Pulmonary artery endothelial cell (primary cell): ENCODE results near the gene ANKRD27. TPM values are rescaled to one million over a fixed set of nuclear protein-coding genes. Genes with fewer than 3 reads are reported as not detected.
"Not testable (repeated sequence)": the region's sequence is repeated elsewhere in the genome, so short reads cannot be mapped to it uniquely, and the experiment has no call there.

Experiments
- DNase-seq: peaks from one replicate; pipeline ENCODE4 v3.0.0-alpha.2; 2011; ENCODE audit warnings: low read depth, low spot score
- total RNA-seq: library from RNA; depleted of rRNA; stranded (reverse); fragments of >200 nt; gene quantifications from 2 replicates; pipeline ENCODE4 v1.2.3, GENCODE V29; 2014

Gene ANKRD27
- total RNA-seq, 1 donor from 2014 or later, result 39.1 TPM

- DNase-seq, result no peak
Observed at GRCh38 chr19:32653599-32653915, 21.4 kb downstream of the ANKRD27 start.

- DNase-seq, result peak; percentile 29
Observed at GRCh38 chr19:32652894-32653598, 21.9 kb downstream of the ANKRD27 start.

- DNase-seq, result not testable (repeated sequence)
Observed at GRCh38 chr19:32652331-32652730, 22.6 kb downstream of the ANKRD27 start.

GRCh38 chr19:32651729-32652140 is 23.2 kb downstream of the ANKRD27 start:
- DNase-seq, result no peak

GRCh38 chr19:32650671-32651070 is 24.3 kb downstream of the ANKRD27 start:
- no peak for DNase-seq

- no peak for DNase-seq
Observed at GRCh38 chr19:32649751-32650150, 25.2 kb downstream of the ANKRD27 start.

- DNase-seq, result no peak
Observed at GRCh38 chr19:32647361-32647760, 27.6 kb downstream of the ANKRD27 start.

GRCh38 chr19:32646556-32646955 is 28.4 kb downstream of the ANKRD27 start:
- no peak for DNase-seq

GRCh38 chr19:32642771-32643170 is 32.2 kb downstream of the ANKRD27 start:
- no peak for DNase-seq

- no peak for DNase-seq
Observed at GRCh38 chr19:32638625-32639024, 36.4 kb downstream of the ANKRD27 start.

- no peak for DNase-seq
Observed at GRCh38 chr19:32637480-32637879, 37.5 kb downstream of the ANKRD27 start.

GRCh38 chr19:32631381-32631780 is 43.6 kb downstream of the ANKRD27 start:
- no peak for DNase-seq

GRCh38 chr19:32630338-32630737 is 44.6 kb downstream of the ANKRD27 start:
- no peak for DNase-seq

- no peak for DNase-seq
Observed at GRCh38 chr19:32627714-32628270, 47.2 kb downstream of the ANKRD27 start.

GRCh38 chr19:32626969-32627368 is 48.0 kb downstream of the ANKRD27 start:
- DNase-seq, result no peak

GRCh38 chr19:32624410-32624809 is 50.6 kb downstream of the ANKRD27 start:
- no peak for DNase-seq

GRCh38 chr19:32622002-32622401 is 53.0 kb downstream of the ANKRD27 start:
- no peak for DNase-seq

GRCh38 chr19:32619051-32619685 is 55.8 kb downstream of the ANKRD27 start:
- no peak for DNase-seq

- DNase-seq, result no peak
Observed at GRCh38 chr19:32615569-32615968, 59.4 kb downstream of the ANKRD27 start.

GRCh38 chr19:32614916-32615315 is 60.1 kb downstream of the ANKRD27 start:
- no peak for DNase-seq

GRCh38 chr19:32613008-32613407 is 62.0 kb downstream of the ANKRD27 start:
- DNase-seq, result no peak

GRCh38 chr19:32611161-32611560 is 63.8 kb downstream of the ANKRD27 start:
- no peak for DNase-seq

- DNase-seq, result no peak
Observed at GRCh38 chr19:32607479-32607878, 67.5 kb downstream of the ANKRD27 start.
